ENCODE results near the gene OTUB2. TPM values are rescaled to one million over a fixed set of nuclear protein-coding genes. Genes with fewer than 3 reads are reported as not detected.

Gene OTUB2
- total and polyA plus RNA-seq, 2 of the 8 experiments (the other 6 are each of a cell fraction or from before 2014, with no cell fraction given): 2.2 to 4.2 TPM

DNA sequence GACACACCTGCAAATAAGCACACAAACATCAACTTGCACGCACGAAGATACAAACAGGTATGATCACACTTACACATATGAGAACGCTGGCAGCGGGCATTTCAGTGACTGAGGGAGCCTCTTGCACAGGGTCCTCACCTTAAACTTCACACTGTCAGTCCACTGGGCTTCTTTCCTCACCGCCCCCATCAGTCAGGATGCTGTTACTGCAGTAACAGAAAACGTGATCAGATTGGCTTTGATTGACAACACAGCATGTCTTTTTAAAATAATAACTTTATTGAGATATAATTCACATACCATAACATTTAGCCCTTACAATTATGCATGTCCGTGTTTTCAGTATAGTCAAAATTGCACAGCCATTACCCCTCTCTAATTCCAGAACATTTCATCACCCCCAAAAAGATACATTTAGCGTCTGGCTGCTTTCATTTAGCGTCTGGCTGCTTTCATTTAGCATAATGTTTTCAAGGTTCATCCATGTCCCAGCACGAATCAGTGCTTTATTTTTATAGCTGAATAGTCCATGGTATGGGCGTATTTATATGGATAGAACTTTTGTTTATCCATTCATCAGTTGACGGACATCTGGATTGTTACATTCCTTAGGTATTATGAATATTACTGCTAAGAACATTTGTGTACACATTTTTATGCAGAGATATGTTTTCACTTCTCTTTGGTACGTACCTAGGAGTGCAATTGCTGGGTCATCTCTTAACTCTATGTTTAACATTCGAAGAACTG, 20.6 kb upstream of the OTUB2 start:
- no peak overlapping the region for H2AFZ ChIP-seq (ENCODE audit: low read length)
- H3K56ac ChIP-seq (replicated peaks; ENCODE audit: insufficient read length, low read depth, low read length): no peak overlapping the region
- peaks cover 0 to 2% of the 10 kb centered on the region in 2 experiments for H4K20me1 ChIP-seq (replicated peaks in 1 of 2; ENCODE audit: control insufficient read depth in 1 of 2, insufficient read depth in 2 of 2, low read length in 2 of 2)
- POLR2A ChIA-PET (ENCODE audit: partially characterized antibody): no interaction called here
- no peak overlapping the region for H2BK120ac ChIP-seq (replicated peaks; ENCODE audit: low read depth, low read length)
- no peak overlapping the region for H4K91ac ChIP-seq (replicated peaks; ENCODE audit: insufficient read length, low read length)
- no peak overlapping the region for H2BK5ac ChIP-seq (ENCODE audit: low read depth, low read length)
- peak; percentile 50 for FAIRE-seq
- WGBS, 2 experiments (ENCODE audit: extremely low coverage in 1 of 2, insufficient coverage in 1 of 2, insufficient read length in 1 of 2, insufficient replicate concordance in 2 of 2, low coverage in 1 of 2, low lambda C conversion rate in 2 of 2, missing lambda C conversion rate in 1 of 2): 66% methylated on average over 14 of the region's 14 CpGs; no CpG with 5 or more reads in 1 of the 2 experiments
- H4K8ac ChIP-seq (ENCODE audit: extremely low read depth, insufficient read depth, low read length): no peak overlapping the region
- H3K9me3 ChIP-seq (ENCODE audit: insufficient read depth in 2 of 2, low read depth in 1 of 2, low read length in 1 of 2): no peaks in the 10 kb centered on the region
- 0 out of 2 replicates have a peak overlapping the region, but pooled peaks have one; percentile 72 for H2BK20ac ChIP-seq (ENCODE audit: low read length)
- no peak overlapping the region for H2BK12ac ChIP-seq (ENCODE audit: low read depth, low read length)
- 0 out of 7 replicates have a peak, but pooled peaks cover 0 to 2% (median 0%) of the 10 kb centered on the region in 4 experiments for H3K27me3 ChIP-seq (replicated peaks in 1 of 4; ENCODE audit: control insufficient read depth in 3 of 4, extremely low read depth in 1 of 4, insufficient read depth in 3 of 4, low read length in 3 of 4)
- CTCF ChIA-PET (ENCODE audit: partially characterized antibody): interaction anchor here (0.9 to 20.5 kb wide), 17 partner anchors 12 to 131 kb away, joined by 3 to 484 read pairs (median 7); partner anchors contain the start of gene OTUB2
- DNase-seq (ENCODE audit: low read depth in 1 of 2, low spot score in 2 of 2): no peak
- H3K23me2 ChIP-seq (ENCODE audit: low read depth, low read length): peaks cover 3% of the 10 kb centered on the region; the same call in 1 of the 2 replicates
- no peak overlapping the region for H3K4me2 ChIP-seq (ENCODE audit: insufficient read depth in 1 of 2, low read depth in 2 of 2, low read length in 2 of 2)
- H3K79me1 ChIP-seq (ENCODE audit: low read depth, low read length): no peaks in the 10 kb centered on the region
- H3K4ac ChIP-seq (replicated peaks; ENCODE audit: insufficient read length, low read depth, low read length): no peak overlapping the region
- no peak overlapping the region for H3K9ac ChIP-seq (replicated peaks in 1 of 4; ENCODE audit: extremely low read depth in 1 of 4, low read depth in 3 of 4, low read length in 3 of 4)
- peaks cover 0 to 3% (median 0%) of the 10 kb centered on the region in 4 experiments; a peak in 1 of 7 replicates for H3K4me1 ChIP-seq (replicated peaks in 1 of 4; ENCODE audit: control insufficient read depth in 3 of 4, insufficient read depth in 4 of 4, low read length in 3 of 4)
- no peak overlapping the region for H3K14ac ChIP-seq (ENCODE audit: insufficient read length)
- TF ChIP-seq, protein P1, sequence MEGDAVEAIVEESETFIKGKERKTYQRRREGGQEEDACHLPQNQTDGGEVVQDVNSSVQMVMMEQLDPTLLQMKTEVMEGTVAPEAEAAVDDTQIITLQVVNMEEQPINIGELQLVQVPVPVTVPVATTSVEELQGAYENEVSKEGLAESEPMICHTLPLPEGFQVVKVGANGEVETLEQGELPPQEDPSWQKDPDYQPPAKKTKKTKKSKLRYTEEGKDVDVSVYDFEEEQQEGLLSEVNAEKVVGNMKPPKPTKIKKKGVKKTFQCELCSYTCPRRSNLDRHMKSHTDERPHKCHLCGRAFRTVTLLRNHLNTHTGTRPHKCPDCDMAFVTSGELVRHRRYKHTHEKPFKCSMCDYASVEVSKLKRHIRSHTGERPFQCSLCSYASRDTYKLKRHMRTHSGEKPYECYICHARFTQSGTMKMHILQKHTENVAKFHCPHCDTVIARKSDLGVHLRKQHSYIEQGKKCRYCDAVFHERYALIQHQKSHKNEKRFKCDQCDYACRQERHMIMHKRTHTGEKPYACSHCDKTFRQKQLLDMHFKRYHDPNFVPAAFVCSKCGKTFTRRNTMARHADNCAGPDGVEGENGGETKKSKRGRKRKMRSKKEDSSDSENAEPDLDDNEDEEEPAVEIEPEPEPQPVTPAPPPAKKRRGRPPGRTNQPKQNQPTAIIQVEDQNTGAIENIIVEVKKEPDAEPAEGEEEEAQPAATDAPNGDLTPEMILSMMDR (IDR thresholded peaks at IDR 0.05; ENCODE audit: control extremely low read depth in 1 of 3, insufficient read depth in 1 of 3, low read depth in 1 of 3, low read length in 3 of 3): peak; percentile 43 to 66 (median 43)
- no peak for TF ChIP-seq ZNF274 (IDR thresholded peaks at IDR 0.05; ENCODE audit: borderline replicate concordance, extremely low read depth, low read length)
- no peak for TF ChIP-seq CEBPB (IDR thresholded peaks at IDR 0.05; ENCODE audit: low read depth, low read length)
- no peak for TF ChIP-seq CBX8 (IDR thresholded peaks at IDR 0.05; ENCODE audit: borderline replicate concordance, low read depth, low read length)
- peak; percentile 29 to 50; a peak in 3 of 4 replicates for TF ChIP-seq RAD21 (IDR thresholded peaks at IDR 0.05 in 1 of 2, conservative IDR thresholded peaks at IDR 0.05 in 1 of 2; ENCODE audit: low read depth in 2 of 2, low read length in 2 of 2)
- H4K5ac ChIP-seq (ENCODE audit: insufficient read length, low read depth, low read length): no peak overlapping the region
- no peak overlapping the region for H3K23ac ChIP-seq (ENCODE audit: insufficient read length)
- peak overlapping the region; percentile 97; the same call in 1 of the 2 replicates for H2BK15ac ChIP-seq (ENCODE audit: low read length)
- no peak overlapping the region for H3K4me3 ChIP-seq (ENCODE audit: extremely low read depth in 1 of 4, insufficient read depth in 2 of 4, low read depth in 3 of 4, low read length in 4 of 4)
- H2AK5ac ChIP-seq (ENCODE audit: low read depth, low read length): peak overlapping the region; percentile 75; the same call in 1 of the 2 replicates
- no peak overlapping the region for H3K18ac ChIP-seq (ENCODE audit: extremely low read depth, low read length)
- no peaks in the 10 kb centered on the region for H3K36me3 ChIP-seq (ENCODE audit: control insufficient read depth in 2 of 4, insufficient read depth in 4 of 4, low read length in 3 of 4)
- no peak overlapping the region for H3K27ac ChIP-seq (ENCODE audit: low read depth, low read length)
- no peaks in the 10 kb centered on the region for H3K79me2 ChIP-seq (ENCODE audit: control insufficient read depth in 1 of 2, insufficient read depth in 2 of 2, low read length in 2 of 2)

Measured in H1 (cell line).